Measurements from ENCODE around the gene TGFBR1. TPM values are rescaled to one million over a fixed set of nuclear protein-coding genes. Genes with fewer than 3 reads are reported as not detected.
A peak's percentile ranks its signal among the peaks of the same experiment; 100 is the strongest.

Gene TGFBR1
- total RNA-seq, 1 donor from 2014 or later = 23.8 TPM

DNA sequence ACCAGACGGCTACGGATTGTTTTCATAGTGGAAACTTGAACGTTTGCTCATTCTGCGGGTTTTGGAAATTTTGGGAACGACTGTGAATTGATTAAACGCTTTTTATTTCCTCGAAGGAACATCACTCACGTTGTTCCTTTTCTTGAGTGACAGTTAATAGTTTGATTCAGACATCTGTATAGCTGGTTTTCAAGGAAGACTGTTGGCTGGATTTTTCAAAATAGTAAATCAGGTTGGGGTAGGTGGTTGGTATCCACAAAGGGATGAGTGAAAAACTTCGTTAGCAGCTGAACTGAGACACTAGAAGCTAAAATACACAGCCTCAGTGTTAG, 1.1 kb downstream of the TGFBR1 start:
- no peaks in the 10 kb centered on the region for H3K9me3 ChIP-seq
- peak overlapping the region; percentile 87 for H3K27ac ChIP-seq
- no peaks in the 10 kb centered on the region for H3K36me3 ChIP-seq
- intact Hi-C loops (cut with DNase I) = no loop called here
- TF ChIP-seq POLR2A (IDR thresholded peaks at IDR 0.05) (no peak), CTCF (IDR thresholded peaks at IDR 0.05) (no peak), POLR2AphosphoS5 (IDR thresholded peaks at IDR 0.05; ENCODE audit: insufficient read depth in 1 of 2, low read depth in 1 of 2) (no peak)
- H3K4me3 ChIP-seq = peak overlapping the region; percentile 84 to 92
- peaks cover 62% of the 10 kb centered on the region for H3K4me1 ChIP-seq
- no peak for DNase-seq (ENCODE audit: extremely low spot score in 2 of 2)
- no peaks in the 10 kb centered on the region for H3K27me3 ChIP-seq

DNA sequence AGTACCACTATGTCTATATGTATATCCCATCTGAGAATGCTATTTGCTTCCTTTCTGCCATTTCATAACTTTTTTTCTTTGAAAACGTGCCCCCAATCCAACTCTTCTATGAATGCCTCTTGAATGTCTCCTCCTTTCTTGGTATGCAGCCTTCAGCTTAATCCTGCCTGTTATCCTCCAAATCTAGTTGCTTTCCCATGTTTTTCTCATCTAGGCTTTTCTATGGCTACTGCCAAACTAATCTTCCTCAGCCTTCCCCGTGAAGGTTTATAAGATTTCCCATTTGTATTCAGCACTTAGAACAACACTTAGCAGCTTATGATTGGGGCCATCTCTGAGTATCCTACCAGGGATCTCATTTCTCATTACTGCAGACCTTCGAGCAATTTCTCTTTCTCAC, 2.5 kb downstream of the TGFBR1 start:
- no peak for DNase-seq (ENCODE audit: extremely low spot score in 2 of 2)
- Histone ChIP-seq H3K4me3 (peak overlapping the region in 1 of 2 donors; percentile 92), H3K36me3 (no peaks in the 10 kb centered on the region), H3K4me1 (peaks cover 76% of the 10 kb centered on the region), H3K9me3 (no peaks in the 10 kb centered on the region), H3K27me3 (no peaks in the 10 kb centered on the region), H3K27ac (no peak overlapping the region)
- intact Hi-C loops (cut with DNase I) = no loop called here
- TF ChIP-seq POLR2A (IDR thresholded peaks at IDR 0.05) (no peak), POLR2AphosphoS5 (IDR thresholded peaks at IDR 0.05; ENCODE audit: insufficient read depth in 1 of 2, low read depth in 1 of 2) (no peak), CTCF (IDR thresholded peaks at IDR 0.05) (no peak)

GRCh38 chr9:99108131-99108530, 3.2 kb downstream of the TGFBR1 start:
- no peaks in the 10 kb centered on the region for H3K27me3 ChIP-seq
- intact Hi-C loops (cut with DNase I) = no loop called here
- H3K36me3 ChIP-seq = no peaks in the 10 kb centered on the region
- H3K4me3 ChIP-seq = no peak overlapping the region
- peaks cover 83% of the 10 kb centered on the region for H3K4me1 ChIP-seq
- TF ChIP-seq POLR2A (IDR thresholded peaks at IDR 0.05) (no peak), CTCF (IDR thresholded peaks at IDR 0.05) (no peak), POLR2AphosphoS5 (IDR thresholded peaks at IDR 0.05; ENCODE audit: insufficient read depth in 1 of 2, low read depth in 1 of 2) (no peak)
- DNase-seq (ENCODE audit: extremely low spot score in 2 of 2) = no peak
- no peaks in the 10 kb centered on the region for H3K9me3 ChIP-seq
- no peak overlapping the region for H3K27ac ChIP-seq

- H3K4me1 ChIP-seq = peaks cover 84% of the 10 kb centered on the region
- no peak overlapping the region for H3K4me3 ChIP-seq
- intact Hi-C loops (cut with DNase I) = no loop called here
- no peak for DNase-seq (ENCODE audit: extremely low spot score in 2 of 2)
- no peaks in the 10 kb centered on the region for H3K36me3 ChIP-seq
- no peaks in the 10 kb centered on the region for H3K9me3 ChIP-seq
- H3K27ac ChIP-seq = peak overlapping the region; percentile 20
- no peaks in the 10 kb centered on the region for H3K27me3 ChIP-seq
- no peak for TF ChIP-seq POLR2AphosphoS5 (IDR thresholded peaks at IDR 0.05; ENCODE audit: insufficient read depth in 1 of 2, low read depth in 1 of 2)
- no peak for TF ChIP-seq POLR2A (IDR thresholded peaks at IDR 0.05)
- TF ChIP-seq CTCF (IDR thresholded peaks at IDR 0.05) = no peak
Observed at GRCh38 chr9:99109522-99109921, 4.6 kb downstream of the TGFBR1 start.

- Histone ChIP-seq H3K27me3 (no peaks in the 10 kb centered on the region), H3K9me3 (no peaks in the 10 kb centered on the region), H3K4me3 (no peak overlapping the region), H3K27ac (no peak overlapping the region), H3K36me3 (no peaks in the 10 kb centered on the region), H3K4me1 (peaks cover 87% of the 10 kb centered on the region)
- TF ChIP-seq POLR2A (IDR thresholded peaks at IDR 0.05) (no peak), CTCF (IDR thresholded peaks at IDR 0.05) (no peak), POLR2AphosphoS5 (IDR thresholded peaks at IDR 0.05; ENCODE audit: insufficient read depth in 1 of 2, low read depth in 1 of 2) (no peak)
- no peak for DNase-seq (ENCODE audit: extremely low spot score in 2 of 2)
- intact Hi-C loops (cut with DNase I) = no loop called here
Observed at GRCh38 chr9:99112750-99113413, 8.0 kb downstream of the TGFBR1 start.

Measured in vagina (tissue), 2 donors.